Measurements from ENCODE around the gene HOXC4. TPM values are rescaled to one million over a fixed set of nuclear protein-coding genes. Genes with fewer than 3 reads are reported as not detected.

HOXC4 gene
- total and polyA plus RNA-seq, 12 donors, result 0.03 to 0.22 (median 0.21) TPM; not detected in 8

GRCh38 chr12:54005531-54005852, 48.1 kb upstream of the HOXC4 start:
- intact Hi-C loops (cut with DNase I), result loop anchor here in 5 of 10 donors (2.0 to 10.0 kb wide), 4 partner anchors 197 to 369 kb away; no protein-coding TSS in a partner anchor
- Histone ChIP-seq H3K27me3 (peaks cover 44 to 98% (median 97%) of the 10 kb centered on the region in 7 donors), H3K4me1 (peaks cover 6 to 23% (median 18%) of the 10 kb centered on the region in 9 donors), H3K27ac (no peak overlapping the region), H3K9me3 (no peaks in the 10 kb centered on the region), H3K36me3 (peaks cover 0 to under 1% (median 0%) of the 10 kb centered on the region in 9 donors), H3K4me3 (no peak overlapping the region)
- ATAC-seq, result no peak
- WGBS, 2 donors, result 5 to 7% methylated on average over 26 of the region's 26 CpGs
- DNase-seq, result no peak
- TF ChIP-seq, protein P1, sequence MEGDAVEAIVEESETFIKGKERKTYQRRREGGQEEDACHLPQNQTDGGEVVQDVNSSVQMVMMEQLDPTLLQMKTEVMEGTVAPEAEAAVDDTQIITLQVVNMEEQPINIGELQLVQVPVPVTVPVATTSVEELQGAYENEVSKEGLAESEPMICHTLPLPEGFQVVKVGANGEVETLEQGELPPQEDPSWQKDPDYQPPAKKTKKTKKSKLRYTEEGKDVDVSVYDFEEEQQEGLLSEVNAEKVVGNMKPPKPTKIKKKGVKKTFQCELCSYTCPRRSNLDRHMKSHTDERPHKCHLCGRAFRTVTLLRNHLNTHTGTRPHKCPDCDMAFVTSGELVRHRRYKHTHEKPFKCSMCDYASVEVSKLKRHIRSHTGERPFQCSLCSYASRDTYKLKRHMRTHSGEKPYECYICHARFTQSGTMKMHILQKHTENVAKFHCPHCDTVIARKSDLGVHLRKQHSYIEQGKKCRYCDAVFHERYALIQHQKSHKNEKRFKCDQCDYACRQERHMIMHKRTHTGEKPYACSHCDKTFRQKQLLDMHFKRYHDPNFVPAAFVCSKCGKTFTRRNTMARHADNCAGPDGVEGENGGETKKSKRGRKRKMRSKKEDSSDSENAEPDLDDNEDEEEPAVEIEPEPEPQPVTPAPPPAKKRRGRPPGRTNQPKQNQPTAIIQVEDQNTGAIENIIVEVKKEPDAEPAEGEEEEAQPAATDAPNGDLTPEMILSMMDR (IDR thresholded peaks at IDR 0.05), result no peak

DNA sequence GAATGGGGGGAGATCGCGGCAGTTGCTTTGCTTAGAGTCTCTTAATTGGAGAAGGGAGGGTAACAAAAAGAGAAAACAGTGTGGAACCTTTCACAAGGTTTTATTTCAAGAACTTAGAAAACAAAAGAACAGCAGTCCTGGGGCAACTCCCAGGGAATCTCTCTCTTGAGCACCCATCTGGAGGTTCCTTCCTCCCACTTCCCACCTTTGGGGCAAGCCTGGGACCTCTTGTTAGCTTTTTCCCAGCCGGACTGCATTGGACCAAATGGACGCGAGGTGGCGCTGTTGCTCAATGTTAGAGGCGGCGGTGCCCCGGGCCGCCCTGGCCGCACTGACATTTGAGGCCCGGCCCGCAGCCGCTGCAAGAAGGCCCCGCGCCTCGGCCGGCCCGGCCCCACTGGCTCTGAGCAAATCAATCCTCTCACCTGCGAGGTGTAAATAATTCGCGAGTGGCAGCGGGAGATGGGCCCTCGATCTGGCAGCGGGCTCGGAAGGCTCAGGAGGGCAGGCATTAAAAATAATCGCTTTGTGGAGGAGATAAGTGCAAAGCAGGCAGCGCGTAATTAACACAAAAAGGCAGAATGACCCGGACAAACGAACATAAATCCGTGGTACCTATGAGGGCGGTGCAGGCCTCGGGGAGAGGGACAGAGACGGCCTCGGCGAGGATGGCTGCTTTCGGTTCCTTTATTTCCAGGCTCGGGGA, 47.6 kb upstream of the HOXC4 start:
- WGBS, 2 donors, result 5% methylated on average over 39 of the region's 39 CpGs
- intact Hi-C loops (cut with DNase I), result loop anchor here (1.0 to 10.0 kb wide), 9 partner anchors 185 to 369 kb away; no protein-coding TSS in a partner anchor
- peaks cover 43 to 98% (median 97%) of the 10 kb centered on the region in 7 donors for H3K27me3 ChIP-seq
- ATAC-seq, result peak; percentile 85 to 95 (median 91)
- peaks cover 6 to 20% (median 16%) of the 10 kb centered on the region in 9 donors for H3K4me1 ChIP-seq
- H3K36me3 ChIP-seq, result no peaks in the 10 kb centered on the region
- H3K9me3 ChIP-seq, result no peaks in the 10 kb centered on the region
- peak; percentile 85 to 88 for DNase-seq
- no peak overlapping the region for H3K27ac ChIP-seq
- TF ChIP-seq, protein P1 (IDR thresholded peaks at IDR 0.05), result peak; percentile 87 to 96 (median 93)
- H3K4me3 ChIP-seq, result peak overlapping the region in 8 of 10 donors; percentile 17 to 44 (median 39)

DNA sequence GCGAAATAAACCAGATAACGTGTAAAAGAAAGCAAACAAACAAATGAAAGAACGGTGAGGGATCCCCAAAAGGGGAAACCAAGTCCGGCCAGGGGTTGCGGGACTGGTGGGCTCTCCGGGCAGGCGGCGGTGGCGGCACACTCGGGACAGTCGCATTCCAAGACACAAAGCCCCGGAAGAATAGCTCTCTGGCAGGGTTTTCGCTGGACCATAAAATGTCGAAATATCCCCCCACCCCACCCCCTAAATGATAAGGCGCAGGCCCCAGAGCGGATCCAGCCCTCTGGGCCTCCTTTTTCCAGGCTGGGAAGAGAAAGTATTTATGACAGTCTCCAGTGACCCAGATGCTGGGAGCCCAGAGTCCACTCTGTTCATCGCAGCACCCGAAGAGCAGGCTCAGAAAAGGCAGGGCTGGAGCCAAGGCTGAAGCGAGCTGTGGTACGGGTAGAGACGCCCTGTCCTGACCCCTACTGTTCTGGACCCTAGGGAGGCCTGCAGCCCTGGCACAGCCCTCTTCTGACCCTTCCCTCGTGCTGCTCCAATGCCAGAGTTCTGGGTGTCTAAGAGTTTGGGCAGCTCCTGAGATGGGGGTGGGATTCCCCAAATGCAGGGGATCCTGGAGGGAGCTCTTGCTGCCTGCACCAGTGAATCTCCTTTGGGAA, 46.9 kb upstream of the HOXC4 start:
- Histone ChIP-seq H3K9me3 (no peaks in the 10 kb centered on the region), H3K4me3 (peak overlapping the region in 8 of 10 donors; percentile 17 to 44 (median 39)), H3K27ac (no peak overlapping the region), H3K4me1 (peaks cover 6 to 20% (median 16%) of the 10 kb centered on the region in 9 donors), H3K27me3 (peaks cover 40 to 98% (median 97%) of the 10 kb centered on the region in 7 donors), H3K36me3 (no peaks in the 10 kb centered on the region)
- ATAC-seq (no peak), DNase-seq (no peak)
- intact Hi-C loops (cut with DNase I), result loop anchor here (1.0 to 10.0 kb wide), 8 partner anchors 184 to 368 kb away; no protein-coding TSS in a partner anchor
- TF ChIP-seq, protein P1 (IDR thresholded peaks at IDR 0.05), result no peak
- WGBS, 2 donors, result 22 to 26% methylated on average over 22 of the region's 22 CpGs

DNA sequence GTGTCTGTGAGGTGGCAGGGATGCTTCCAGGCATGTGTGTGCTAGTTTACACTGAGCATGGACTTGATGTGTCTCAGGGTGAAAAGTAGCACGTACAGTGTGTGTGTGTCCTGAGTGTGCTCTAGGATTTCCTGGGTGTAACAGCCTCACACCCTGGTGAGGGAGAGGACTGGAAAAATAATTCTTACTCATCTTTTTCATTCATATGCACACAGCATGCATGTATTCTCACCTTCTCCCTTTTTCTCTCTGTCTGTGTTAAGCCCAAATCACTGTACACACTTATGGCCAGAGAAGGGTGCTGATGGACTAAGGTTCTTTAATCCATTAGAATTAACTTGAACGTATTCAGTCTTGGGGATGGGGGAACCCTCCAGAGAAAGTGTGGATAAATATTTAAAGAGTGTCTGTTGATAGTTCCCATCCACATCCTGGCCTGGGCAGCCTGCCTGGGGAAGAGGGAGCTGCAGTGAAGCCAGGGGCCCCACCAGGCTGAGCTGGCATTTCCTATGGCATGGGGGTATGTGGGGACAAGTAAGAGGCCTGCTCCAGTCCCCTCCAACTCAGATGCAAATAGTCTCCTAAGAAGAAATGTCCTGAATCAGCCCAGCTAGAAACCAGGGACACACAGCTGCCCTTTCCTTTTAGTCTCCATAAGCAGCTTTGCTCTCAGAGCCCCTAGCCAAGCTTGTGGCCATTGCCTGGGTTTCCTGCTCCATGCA, 45.9 kb upstream of the HOXC4 start:
- Histone ChIP-seq H3K27me3 (peaks cover 40 to 98% (median 97%) of the 10 kb centered on the region in 7 donors), H3K4me1 (peaks cover 6 to 20% (median 16%) of the 10 kb centered on the region in 9 donors), H3K27ac (no peak overlapping the region), H3K36me3 (no peaks in the 10 kb centered on the region), H3K4me3 (no peak overlapping the region), H3K9me3 (no peaks in the 10 kb centered on the region)
- ATAC-seq (no peak), DNase-seq (no peak)
- TF ChIP-seq, protein P1 (IDR thresholded peaks at IDR 0.05), result no peak
- intact Hi-C loops (cut with DNase I), result loop anchor here in 8 of 10 donors (2.0 to 10.0 kb wide), 6 partner anchors 183 to 367 kb away; no protein-coding TSS in a partner anchor
- WGBS, 2 donors, result 37 to 44% methylated on average over 2 of the region's 2 CpGs
